GM21786 (cell line): ENCODE data around the gene C2CD4D.
"Not testable (repeated sequence)": the region's sequence is repeated elsewhere in the genome, so short reads cannot be mapped to it uniquely, and the experiment has no call there.

Source experiments
- ATAC-seq: cut with Tn5 transposase; IDR thresholded peaks from one replicate; pipeline ENCODE4 v1.9.1; 2021; ENCODE audit not compliant: unreplicated experiment

C2CD4D gene

GRCh38 chr1:151858886-151859665, 19.5 kb upstream of the C2CD4D start:
- no peak for ATAC-seq

- ATAC-seq: no peak
Observed at GRCh38 chr1:151858030-151858746, 18.6 kb upstream of the C2CD4D start.

- ATAC-seq: no peak
Observed at GRCh38 chr1:151855933-151856332, 16.3 kb upstream of the C2CD4D start.

- ATAC-seq: not testable (repeated sequence)
Observed at GRCh38 chr1:151855516-151855915, 15.9 kb upstream of the C2CD4D start.

- no peak for ATAC-seq
Observed at GRCh38 chr1:151854658-151855057, 15.0 kb upstream of the C2CD4D start.

- no peak for ATAC-seq
Observed at GRCh38 chr1:151853411-151853943, 13.9 kb upstream of the C2CD4D start, which contains the start of gene THEM5. Gene THEM5, minus strand, starts transcription at chr1:151853712. Its CDS starts 147 bp downstream, at chr1:151853565.

GRCh38 chr1:151852733-151853132, 13.1 kb upstream of the C2CD4D start:
- ATAC-seq: no peak

- no peak for ATAC-seq
Observed at GRCh38 chr1:151851886-151852285, 12.3 kb upstream of the C2CD4D start.

GRCh38 chr1:151849871-151850270, 10.3 kb upstream of the C2CD4D start:
- ATAC-seq: no peak

GRCh38 chr1:151849126-151849525, 9.5 kb upstream of the C2CD4D start:
- ATAC-seq: no peak

- no peak for ATAC-seq
Observed at GRCh38 chr1:151847867-151848596, 8.4 kb upstream of the C2CD4D start.

GRCh38 chr1:151846686-151847237, 7.1 kb upstream of the C2CD4D start:
- ATAC-seq: no peak

GRCh38 chr1:151846062-151846568, 6.5 kb upstream of the C2CD4D start:
- ATAC-seq: no peak

- ATAC-seq: no peak
Observed at GRCh38 chr1:151843398-151843797, 3.8 kb upstream of the C2CD4D start.

- no peak for ATAC-seq
Observed at GRCh38 chr1:151841141-151841540, 1.5 kb upstream of the C2CD4D start.

- no peak for ATAC-seq
Observed at GRCh38 chr1:151840421-151840820, 801 bp upstream of the C2CD4D start.

- ATAC-seq: no peak
Observed at GRCh38 chr1:151839082-151839412, 573 bp downstream of the C2CD4D start.

GRCh38 chr1:151838222-151839081, 1.2 kb downstream of the C2CD4D start:
- no peak for ATAC-seq

GRCh38 chr1:151837884-151838221, 1.8 kb downstream of the C2CD4D start:
- no peak for ATAC-seq

GRCh38 chr1:151837197-151837596, 2.4 kb downstream of the C2CD4D start:
- no peak for ATAC-seq
